Spleen (tissue), 3 donors: Measurements from ENCODE around the gene C8G.

Source experiments
- POLR2A ChIP-seq, 3 donors: fragments of 450-650 bp; IDR thresholded peaks; one replicate each; pipeline ENCODE4 v1.5.1; 2017; ENCODE audit warnings: antibody characterized with exemption in 3 of 3, mild to moderate bottlenecking in 1 of 3
- POLR2AphosphoS5 ChIP-seq, 3 donors: sonication (generic); formaldehyde crosslinking; IDR thresholded peaks; one replicate each; pipeline ENCODE4 v1.5.1; 2017; ENCODE audit warnings: antibody characterized with exemption in 3 of 3

DNA sequence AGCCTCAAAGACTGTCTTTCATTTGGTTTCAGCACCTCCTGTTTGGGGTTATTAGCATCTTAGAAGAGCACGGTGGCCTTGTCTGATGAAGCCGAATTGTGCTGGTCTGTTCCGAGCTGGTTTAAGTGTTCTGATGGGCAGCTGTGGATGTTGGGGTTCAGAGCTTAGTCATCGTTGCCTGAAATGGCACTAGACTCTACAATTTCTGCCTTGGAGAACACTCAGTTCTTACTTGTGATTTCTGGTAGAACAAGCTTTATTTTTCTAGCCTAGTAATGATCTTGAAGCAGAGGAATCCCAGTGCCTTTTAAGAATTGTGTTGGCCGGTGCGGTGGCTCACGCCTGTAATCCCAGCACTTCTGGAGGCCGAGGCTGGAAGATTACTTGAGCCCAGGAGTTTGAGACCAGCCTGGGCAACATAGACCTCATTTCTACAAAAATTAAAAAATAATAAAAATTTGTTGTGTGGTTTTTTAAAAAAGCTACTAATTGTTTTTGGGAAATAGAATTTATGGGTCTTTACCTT is 8.3 kb upstream of the C8G start:
- TF ChIP-seq POLR2A (IDR thresholded peaks at IDR 0.05) (no peak), POLR2AphosphoS5 (IDR thresholded peaks at IDR 0.05) (no peak)
